Raji (cell line): ENCODE data around the gene SKIC2.
A peak's percentile ranks its signal among the peaks of the same experiment; 100 is the strongest.

Experiments used
- POLR2A ChIP-seq: IDR thresholded peaks from 2 replicates; pipeline ENCODE4 v1.6.1; 2011; ENCODE audit warnings: low read depth, low read length, control low read depth; ENCODE audit not compliant: insufficient read depth

The SKIC2 gene

DNA sequence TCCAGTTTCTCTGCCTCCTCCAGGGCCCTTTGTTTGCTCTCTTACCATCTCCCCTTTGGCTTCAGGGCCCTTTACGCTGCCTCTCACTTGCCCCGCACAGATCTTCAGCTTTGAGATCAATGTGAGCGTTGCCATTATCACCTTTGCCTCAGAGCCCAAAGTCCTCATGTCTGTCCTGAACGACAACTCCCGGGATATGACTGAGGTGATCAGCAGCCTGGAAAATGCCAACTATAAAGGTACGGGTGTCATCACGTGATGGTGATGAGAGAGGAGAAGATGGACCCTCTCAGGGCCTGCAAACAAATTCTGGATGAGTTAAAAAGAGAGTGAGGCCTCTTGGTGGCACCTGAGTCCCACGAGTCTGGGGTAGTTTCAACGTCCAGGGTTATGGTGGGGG, 23.2 kb upstream of the SKIC2 start:
- no peak for TF ChIP-seq POLR2A

DNA sequence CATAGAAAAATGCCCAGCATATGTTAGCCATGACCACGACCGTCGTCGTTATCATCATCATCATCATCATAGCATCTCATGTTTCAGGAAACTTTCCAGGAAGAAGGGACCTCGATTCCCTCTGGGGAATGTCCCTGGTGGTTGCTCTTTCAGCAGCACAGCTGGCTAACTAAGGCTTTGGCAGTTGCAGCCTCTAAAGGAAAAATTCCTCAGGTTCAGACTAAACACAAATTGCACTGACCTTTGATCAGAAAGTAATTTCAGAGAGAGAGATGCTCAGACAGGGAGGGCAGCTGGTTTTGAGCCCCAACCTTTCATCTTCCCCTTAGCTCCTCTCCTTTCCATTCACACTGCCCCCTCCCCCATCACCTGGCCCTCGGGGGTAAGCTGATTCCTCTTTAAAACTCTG, 18.7 kb upstream of the SKIC2 start:
- no peak for TF ChIP-seq POLR2A

DNA sequence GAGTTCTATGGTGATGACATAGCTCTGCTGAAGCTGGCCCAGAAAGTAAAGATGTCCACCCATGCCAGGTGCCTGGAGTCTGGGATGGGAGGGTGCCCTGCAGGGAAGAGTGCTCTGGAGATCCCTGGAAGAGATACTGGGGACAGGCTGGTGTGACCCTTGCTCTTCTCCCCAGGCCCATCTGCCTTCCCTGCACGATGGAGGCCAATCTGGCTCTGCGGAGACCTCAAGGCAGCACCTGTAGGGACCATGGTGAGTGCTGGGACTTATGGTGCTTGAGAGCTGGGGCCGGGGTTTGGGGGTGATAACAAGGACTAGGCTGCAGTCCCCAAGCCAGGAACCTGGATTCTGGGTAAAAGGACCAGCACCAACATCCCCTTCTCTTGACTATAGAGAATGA, 15.2 kb upstream of the SKIC2 start:
- TF ChIP-seq POLR2A = no peak

DNA sequence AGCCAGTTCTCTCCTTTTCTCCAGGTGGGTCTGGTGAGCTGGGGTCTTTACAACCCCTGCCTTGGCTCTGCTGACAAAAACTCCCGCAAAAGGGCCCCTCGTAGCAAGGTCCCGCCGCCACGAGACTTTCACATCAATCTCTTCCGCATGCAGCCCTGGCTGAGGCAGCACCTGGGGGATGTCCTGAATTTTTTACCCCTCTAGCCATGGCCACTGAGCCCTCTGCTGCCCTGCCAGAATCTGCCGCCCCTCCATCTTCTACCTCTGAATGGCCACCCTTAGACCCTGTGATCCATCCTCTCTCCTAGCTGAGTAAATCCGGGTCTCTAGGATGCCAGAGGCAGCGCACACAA, 13.8 kb upstream of the SKIC2 start:
- TF ChIP-seq POLR2A = no peak

DNA sequence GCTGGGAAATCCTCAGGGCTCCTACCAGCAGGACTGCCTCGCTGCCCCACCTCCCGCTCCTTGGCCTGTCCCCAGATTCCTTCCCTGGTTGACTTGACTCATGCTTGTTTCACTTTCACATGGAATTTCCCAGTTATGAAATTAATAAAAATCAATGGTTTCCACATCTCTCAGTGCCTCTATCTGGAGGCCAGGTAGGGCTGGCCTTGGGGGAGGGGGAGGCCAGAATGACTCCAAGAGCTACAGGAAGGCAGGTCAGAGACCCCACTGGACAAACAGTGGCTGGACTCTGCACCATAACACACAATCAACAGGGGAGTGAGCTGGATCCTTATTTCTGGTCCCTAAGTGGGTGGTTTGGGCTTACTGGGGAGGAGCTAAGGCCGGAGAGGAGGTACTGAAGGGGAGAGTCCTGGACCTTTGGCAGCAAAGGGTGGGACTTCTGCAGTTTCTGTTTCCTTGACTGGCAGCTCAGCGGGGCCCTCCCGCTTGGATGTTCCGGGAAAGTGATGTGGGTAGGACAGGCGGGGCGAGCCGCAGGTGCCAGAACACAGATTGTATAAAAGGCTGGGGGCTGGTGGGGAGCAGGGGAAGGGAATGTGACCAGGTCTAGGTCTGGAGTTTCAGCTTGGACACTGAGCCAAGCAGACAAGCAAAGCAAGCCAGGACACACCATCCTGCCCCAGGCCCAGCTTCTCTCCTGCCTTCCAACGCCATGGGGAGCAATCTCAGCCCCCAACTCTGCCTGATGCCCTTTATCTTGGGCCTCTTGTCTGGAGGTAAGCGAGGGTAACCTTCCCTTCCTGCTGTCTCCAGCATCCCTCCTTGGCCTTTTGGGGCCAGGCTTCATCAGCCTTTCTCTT, 13.2 kb upstream of the SKIC2 start, which contains the start of gene CFB:
TSS of gene CFB (plus strand) at position 589 of the 863 bp plus-strand sequence. CDS start at position 716, 127 bp downstream.
- no peak for TF ChIP-seq POLR2A

DNA sequence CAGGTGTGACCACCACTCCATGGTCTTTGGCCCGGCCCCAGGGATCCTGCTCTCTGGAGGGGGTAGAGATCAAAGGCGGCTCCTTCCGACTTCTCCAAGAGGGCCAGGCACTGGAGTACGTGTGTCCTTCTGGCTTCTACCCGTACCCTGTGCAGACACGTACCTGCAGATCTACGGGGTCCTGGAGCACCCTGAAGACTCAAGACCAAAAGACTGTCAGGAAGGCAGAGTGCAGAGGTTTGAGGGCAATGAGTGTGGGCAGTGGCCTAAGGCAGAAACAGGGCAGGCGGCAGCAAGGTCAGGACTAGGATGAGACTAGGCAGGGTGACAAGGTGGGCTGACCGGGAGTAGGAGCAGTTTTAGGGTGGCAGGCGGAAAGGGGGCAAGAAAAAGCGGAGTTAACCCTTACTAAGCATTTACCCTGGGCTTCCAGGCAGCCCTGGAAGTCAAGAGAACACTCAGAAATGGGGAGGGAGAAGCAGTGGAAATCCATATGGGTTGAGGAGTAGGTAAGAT, 12.5 kb upstream of the SKIC2 start:
- no peak for TF ChIP-seq POLR2A

DNA sequence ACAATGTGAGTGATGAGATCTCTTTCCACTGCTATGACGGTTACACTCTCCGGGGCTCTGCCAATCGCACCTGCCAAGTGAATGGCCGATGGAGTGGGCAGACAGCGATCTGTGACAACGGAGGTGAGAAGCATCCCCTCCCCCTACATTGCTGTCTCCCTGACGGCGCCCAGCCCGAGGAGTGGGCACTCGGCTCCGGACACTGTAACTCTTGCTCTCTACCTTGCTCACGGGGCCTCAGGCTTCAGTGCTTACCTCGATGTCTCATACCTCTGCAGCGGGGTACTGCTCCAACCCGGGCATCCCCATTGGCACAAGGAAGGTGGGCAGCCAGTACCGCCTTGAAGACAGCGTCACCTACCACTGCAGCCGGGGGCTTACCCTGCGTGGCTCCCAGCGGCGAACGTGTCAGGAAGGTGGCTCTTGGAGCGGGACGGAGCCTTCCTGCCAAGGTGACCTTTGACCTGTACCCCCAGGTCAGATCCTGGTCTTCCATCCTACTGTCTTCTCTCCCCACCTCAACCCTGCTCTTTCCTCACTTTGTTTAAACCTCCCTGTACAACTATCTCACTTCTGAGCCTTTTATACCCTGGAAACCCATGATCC, 11.8 kb upstream of the SKIC2 start:
- no peak for TF ChIP-seq POLR2A

DNA sequence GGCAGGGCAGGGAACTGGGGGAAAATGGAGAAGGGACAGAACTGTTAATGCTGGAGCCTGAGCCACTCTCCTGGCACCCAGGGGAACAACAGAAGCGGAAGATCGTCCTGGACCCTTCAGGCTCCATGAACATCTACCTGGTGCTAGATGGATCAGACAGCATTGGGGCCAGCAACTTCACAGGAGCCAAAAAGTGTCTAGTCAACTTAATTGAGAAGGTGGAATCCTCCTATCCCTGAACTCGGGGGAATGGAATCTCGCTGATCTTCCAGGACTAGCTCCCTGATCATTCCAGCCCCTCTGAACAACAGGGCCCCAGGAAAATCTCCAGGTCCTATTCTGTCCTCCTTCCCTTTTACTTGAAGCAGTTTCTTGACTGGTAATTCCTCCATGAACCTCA, 11.1 kb upstream of the SKIC2 start:
- TF ChIP-seq POLR2A = no peak

DNA sequence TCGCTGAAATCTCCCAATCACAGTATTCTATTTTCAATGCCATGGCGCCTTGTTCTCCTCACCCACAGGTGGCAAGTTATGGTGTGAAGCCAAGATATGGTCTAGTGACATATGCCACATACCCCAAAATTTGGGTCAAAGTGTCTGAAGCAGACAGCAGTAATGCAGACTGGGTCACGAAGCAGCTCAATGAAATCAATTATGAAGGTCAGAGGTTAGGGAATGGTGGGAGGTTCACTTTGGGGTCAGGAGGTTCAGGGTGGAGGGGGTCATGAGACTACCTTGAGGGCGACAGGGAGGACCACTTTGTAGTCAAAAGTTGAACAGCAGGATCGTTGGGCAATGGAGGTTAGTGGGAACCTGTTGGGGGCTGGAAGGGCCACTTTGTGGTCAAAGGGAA, 10.7 kb upstream of the SKIC2 start:
- TF ChIP-seq POLR2A = no peak

DNA sequence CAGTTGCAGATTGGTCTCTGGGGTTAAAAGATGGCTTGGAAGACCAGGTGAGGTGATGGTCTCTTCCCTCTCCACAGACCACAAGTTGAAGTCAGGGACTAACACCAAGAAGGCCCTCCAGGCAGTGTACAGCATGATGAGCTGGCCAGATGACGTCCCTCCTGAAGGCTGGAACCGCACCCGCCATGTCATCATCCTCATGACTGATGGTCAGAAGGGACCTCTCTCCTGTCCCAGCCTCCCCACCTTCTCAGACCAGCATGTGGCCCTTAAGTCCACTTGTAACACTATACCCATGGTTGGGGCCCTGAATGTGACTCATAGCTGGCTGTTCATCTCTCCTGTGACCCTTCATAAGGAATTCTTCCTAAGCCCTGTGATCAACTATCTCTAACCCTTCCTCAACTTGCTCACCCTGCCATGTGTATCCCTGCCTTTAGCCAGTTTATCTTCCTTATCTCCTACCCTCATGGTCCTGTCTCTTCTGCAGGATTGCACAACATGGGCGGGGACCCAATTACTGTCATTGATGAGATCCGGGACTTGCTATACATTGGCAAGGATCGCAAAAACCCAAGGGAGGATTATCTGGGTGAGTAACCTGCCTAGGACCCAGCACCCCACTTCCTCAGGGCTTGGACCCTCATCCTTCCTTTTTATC, 10.1 kb upstream of the SKIC2 start:
- TF ChIP-seq POLR2A = no peak

DNA sequence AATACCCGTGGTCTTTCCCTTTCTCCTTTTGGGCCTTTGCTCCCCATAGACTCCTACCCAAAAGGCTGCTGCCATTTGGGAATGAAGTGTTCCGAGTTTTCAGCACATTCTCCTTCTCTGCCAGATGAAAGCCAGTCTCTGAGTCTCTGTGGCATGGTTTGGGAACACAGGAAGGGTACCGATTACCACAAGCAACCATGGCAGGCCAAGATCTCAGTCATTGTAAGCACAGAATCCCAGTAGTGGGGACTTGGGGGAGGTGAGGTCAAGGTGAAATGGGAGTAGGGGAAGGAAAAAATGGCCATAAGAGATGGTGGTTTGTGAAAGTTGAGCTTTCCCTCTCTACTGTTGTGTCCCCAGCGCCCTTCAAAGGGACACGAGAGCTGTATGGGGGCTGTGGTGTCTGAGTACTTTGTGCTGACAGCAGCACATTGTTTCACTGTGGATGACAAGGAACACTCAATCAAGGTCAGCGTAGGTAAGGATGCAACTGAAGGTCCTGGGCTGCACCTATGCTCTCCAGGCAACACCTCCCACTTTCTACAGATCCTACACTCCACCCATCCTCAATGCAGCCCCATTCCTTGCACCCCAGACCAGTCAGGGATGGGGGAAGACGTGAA, 8.9 kb upstream of the SKIC2 start:
- TF ChIP-seq POLR2A = 0 out of 2 replicates have a peak, but pooled peaks have one; percentile 4

DNA sequence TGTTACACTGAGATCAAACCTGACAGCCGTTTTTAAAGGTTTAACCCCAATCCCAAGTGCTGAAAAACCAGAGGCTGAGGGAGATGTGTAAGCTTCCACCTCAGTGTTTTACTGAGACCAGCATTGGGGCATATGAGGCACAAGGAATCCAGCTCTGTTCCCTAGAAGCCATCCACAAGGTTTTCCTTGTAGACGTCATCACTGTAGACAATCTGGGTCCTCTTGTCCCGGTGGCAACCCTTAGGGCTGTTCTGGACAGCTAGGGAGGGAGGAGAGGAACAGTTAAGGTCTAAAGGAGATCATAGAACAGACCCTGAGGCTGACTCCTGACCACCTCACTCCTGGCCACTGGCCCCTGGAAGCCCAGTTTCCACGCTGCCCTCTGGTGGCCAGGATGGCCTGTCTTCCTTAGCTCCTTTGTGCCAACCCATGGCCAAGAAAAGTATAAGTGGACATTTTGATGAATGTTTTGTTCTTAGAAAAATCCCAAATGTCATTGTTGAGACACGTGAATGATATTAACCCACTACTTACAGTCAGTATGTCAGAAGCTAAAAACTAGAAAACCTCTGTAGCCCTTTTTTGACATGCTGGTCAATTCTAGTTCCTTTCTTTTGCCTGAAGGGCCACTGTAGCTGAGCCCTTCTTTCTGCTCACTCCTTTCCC, 6.7 kb upstream of the SKIC2 start:
- no peak for TF ChIP-seq POLR2A

DNA sequence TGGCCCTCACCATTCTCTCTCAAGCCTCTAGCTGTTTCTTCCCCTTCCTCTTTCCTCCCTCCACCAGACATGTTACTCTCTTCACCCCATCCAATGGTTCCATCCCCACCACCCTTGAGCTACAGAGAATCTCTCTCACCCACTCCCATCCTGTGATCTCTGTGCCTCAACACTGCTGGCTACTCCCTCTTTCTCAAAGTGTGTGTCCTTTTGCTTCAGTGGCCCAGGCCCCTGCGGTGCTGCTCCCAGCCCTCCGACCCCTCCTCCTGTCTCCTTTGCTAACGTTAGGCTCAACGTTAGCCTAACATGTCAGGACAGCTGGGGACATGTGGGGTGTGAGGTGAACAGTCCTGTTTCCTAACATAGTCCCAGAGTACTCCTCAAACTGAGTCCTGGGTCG, 6.1 kb upstream of the SKIC2 start:
- TF ChIP-seq POLR2A = no peak

DNA sequence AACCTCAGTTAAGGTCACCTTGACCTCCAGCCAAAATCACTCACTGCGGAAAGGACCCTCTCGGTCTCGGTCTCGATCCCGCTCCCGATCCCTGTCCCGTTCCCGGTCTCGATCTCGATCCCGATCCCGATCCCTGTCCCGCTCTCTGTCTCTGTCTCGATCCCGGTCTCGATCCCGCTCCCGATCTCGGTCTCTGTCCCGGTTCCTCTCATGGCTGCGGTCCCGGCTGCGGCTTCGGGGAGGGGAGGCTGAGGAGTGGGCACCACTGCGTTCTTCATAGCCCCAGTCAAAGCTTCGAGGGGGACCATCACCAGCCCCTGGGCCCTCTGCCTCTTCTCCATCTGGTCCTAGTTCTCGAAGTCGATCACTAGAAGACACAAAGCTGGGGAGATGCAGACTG, 4.5 kb upstream of the SKIC2 start:
- TF ChIP-seq POLR2A = no peak

DNA sequence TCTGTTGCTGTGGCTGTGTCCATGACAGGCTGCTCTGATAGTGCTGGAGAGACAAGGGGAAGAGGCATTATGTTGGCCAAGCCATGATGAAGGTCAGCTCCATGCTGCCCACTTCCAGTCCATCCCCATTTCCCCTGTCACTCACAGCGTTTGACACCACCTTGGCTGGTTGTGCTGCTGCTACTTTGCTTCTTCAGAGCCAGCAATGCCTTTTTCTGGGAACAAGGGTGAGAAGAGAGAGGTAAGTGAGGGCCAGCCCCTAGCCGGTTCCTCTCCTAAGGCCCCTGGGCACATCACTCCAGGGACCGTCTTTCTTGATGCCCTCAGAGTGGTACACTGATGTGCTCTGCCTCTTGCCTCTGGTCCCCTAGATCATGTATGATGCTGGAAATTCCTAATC, 2.2 kb upstream of the SKIC2 start:
- no peak for TF ChIP-seq POLR2A

DNA sequence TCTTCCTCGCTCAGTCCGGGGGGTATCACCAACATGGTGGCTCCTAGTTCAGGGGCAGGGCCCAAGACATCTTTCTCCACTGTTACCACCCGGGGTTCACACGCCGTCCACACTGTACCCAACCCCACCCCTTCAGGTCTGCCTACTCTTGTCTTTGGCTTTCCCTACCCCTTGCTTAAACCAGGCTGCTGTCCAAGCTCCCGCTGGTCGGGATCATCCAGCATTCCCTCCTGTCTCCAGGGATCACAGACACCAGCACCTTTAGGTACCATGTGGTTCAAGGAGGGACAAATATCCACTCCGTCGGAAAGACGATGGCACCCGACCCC, 599 bp upstream of the SKIC2 start:
- TF ChIP-seq POLR2A = no peak

DNA sequence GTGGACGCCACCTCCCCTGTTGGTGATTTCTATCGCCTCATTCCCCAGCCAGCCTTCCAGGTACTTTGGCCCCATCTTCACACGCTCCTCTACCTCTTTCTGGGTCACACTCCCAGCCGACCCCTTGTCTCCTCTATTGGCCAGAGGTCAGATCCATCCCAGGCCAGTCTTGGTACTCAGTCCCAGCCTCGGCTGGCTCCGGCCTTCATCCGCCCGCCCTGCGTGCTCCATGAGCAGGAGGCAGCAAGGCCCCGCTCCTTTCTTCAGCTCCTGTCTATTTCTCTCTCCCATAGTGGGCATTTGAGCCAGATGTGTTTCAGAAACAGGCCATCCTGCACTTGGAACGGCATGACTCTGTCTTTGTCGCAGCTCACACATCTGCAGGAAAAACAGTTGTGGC, 2.6 kb downstream of the SKIC2 start:
- no peak for TF ChIP-seq POLR2A
